A673 (cell line): ENCODE data around the gene TMEM263. TPM values are rescaled to one million over a fixed set of nuclear protein-coding genes. Genes with fewer than 3 reads are reported as not detected.

ENCODE experiments used
- Bru-seq: library from RNA; stranded (reverse); fragments of 400-500 nt; gene quantifications from one replicate; lab custom pipeline; 2021; lab: Mats Ljungman, UMichigan
- BruChase-seq, 2 experiments: library from RNA; stranded (reverse); fragments of 400-500 nt; gene quantifications; one replicate each; lab custom pipeline; 2021; lab: Mats Ljungman, UMichigan
- BruUV-seq: library from RNA; stranded (reverse); fragments of 400-500 nt; replicated peaks from 2 replicates; lab custom pipeline; 2021; lab: Mats Ljungman, UMichigan
- CTCF ChIA-PET: fragments of 300-600 bp; sonication (Branson Sonifier 250); formaldehyde crosslinking; loops from one replicate; lab custom pipeline; 2022; ENCODE audit warnings: antibody characterized with exemption; lab: Charles Lee
- POLR2A ChIA-PET: fragments of 300-600 bp; sonication (Branson Sonifier 250); formaldehyde crosslinking; loops from one replicate; lab custom pipeline; 2022; ENCODE audit warnings: antibody characterized with exemption; ENCODE audit not compliant: low non-redundant PET; lab: Charles Lee
- DNase-seq: peaks from one replicate; pipeline ENCODE4 v3.0.0-alpha.2; 2015; ENCODE audit warnings: low spot score
- H3K27ac ChIP-seq: fragments of 200-600 bp; sonication (generic); 2 replicates; pipeline ENCODE4 v1.5.1; 2016; ENCODE audit warnings: mixed run types, low read depth, mild to moderate bottlenecking, mixed read lengths, antibody characterized with exemption, low read length; ENCODE audit not compliant: poor library complexity, severe bottlenecking
- H3K27me3 ChIP-seq: fragments of 200-600 bp; sonication (generic); replicated peaks from 2 replicates; pipeline ENCODE4 v1.6.1; 2017; ENCODE audit warnings: mixed run types, low read depth, mild to moderate bottlenecking, mixed read lengths, antibody characterized with exemption, low read length; ENCODE audit not compliant: insufficient read depth, poor library complexity
- H3K36me3 ChIP-seq: fragments of 200-600 bp; sonication (generic); 2 replicates; pipeline ENCODE4 v1.6.1; 2016; ENCODE audit warnings: mixed run types, mild to moderate bottlenecking, mixed read lengths, antibody characterized with exemption, low read length; ENCODE audit not compliant: insufficient read depth, poor library complexity, severe bottlenecking
- H3K4me1 ChIP-seq: fragments of 200-600 bp; sonication (generic); 2 replicates; pipeline ENCODE4 v1.6.1; 2017; ENCODE audit warnings: mixed run types, mild to moderate bottlenecking, mixed read lengths, antibody characterized with exemption, low read length; ENCODE audit not compliant: insufficient read depth, poor library complexity, severe bottlenecking
- H3K4me3 ChIP-seq: fragments of 200-600 bp; sonication (generic); 2 replicates; pipeline ENCODE4 v1.5.1; 2016; ENCODE audit warnings: low read depth, mixed run types, mild to moderate bottlenecking, mixed read lengths, low read length; ENCODE audit not compliant: poor library complexity, severe bottlenecking
- H3K9me3 ChIP-seq: fragments of 200-600 bp; sonication (generic); 2 replicates; pipeline ENCODE4 v1.6.1; 2016; ENCODE audit warnings: mixed run types, low read depth, mild to moderate bottlenecking, mixed read lengths, antibody characterized with exemption, low read length; ENCODE audit not compliant: poor library complexity, severe bottlenecking
- CTCF ChIP-seq: fragments of 300-800, 200-600 bp; sonication (generic); conservative IDR thresholded peaks from 2 replicates; pipeline ENCODE4 v1.5.1; 2017; ENCODE audit warnings: low read depth, mild to moderate bottlenecking, antibody characterized with exemption, low read length, moderate library complexity, mixed read lengths
- EZH2 ChIP-seq: fragments of 200-600 bp; sonication (generic); IDR thresholded peaks from 2 replicates; pipeline ENCODE4 v1.6.1; 2017; ENCODE audit warnings: borderline replicate concordance, low read depth, mild to moderate bottlenecking, mixed read lengths, antibody characterized with exemption, low read length; ENCODE audit not compliant: poor library complexity, severe bottlenecking
- intact Hi-C: fragments of 100-400 bp; cut with micrococcal nuclease; formaldehyde crosslinking; loops from one replicate; pipeline ENCODE4 v1.10.0; 2022; ENCODE audit not compliant: unreplicated experiment
- long read RNA-seq: library from polyadenylated mRNA; stranded (forward); transcript quantifications from one replicate; pipeline ENCODE4 v2.0.0, GENCODE V29; 2022
- total RNA-seq: library from RNA; stranded (reverse); gene quantifications from 2 replicates; pipeline ENCODE4 v1.2.3, GENCODE V29; 2021

The TMEM263 gene
- total RNA-seq (32.3 and 36.9 TPM in 2 replicates), Bru-seq, nascent RNA (percentile 86 among the genes with signal in this experiment), BruChase-seq, experiment 1, labeled RNA remaining after a 2-hour chase (percentile 93 among the genes with signal in this experiment), BruChase-seq, experiment 2, labeled RNA remaining after a 6-hour chase (percentile 94 among the genes with signal in this experiment)
- long read RNA-seq, transcript TMEM263-204 (3 exons, 3,349 nt) = minor isoform, 16 of 83 reads
- long read RNA-seq, transcript TMEM263-201 (4 exons, 3,362 nt) = major isoform, 54 of 83 reads
- long read RNA-seq, partial matches to known transcripts = 0 of 83 reads
- long read RNA-seq, other reads (novel, unspliced or antisense) = 8 of 83 reads

- Histone ChIP-seq H3K4me1 (peaks cover 6% of the 10 kb centered on the region), H3K4me3 (peak within 1 kb of the TSS; percentile 62), H3K27ac (peak within 1 kb of the TSS; percentile 92), H3K27me3 (no peaks in the 10 kb centered on the region), H3K9me3 (no peaks in the 10 kb centered on the region), H3K36me3 (no peaks in the 10 kb centered on the region)
- BruUV-seq = no TSS peak
- TF ChIP-seq EZH2 (no peak), CTCF (no peak)
- ChIA-PET CTCF (interaction anchor here (0.7 kb wide), 1 partner anchor 37 kb away, joined by 5 read pairs; no protein-coding TSS in a partner anchor), POLR2A (interaction anchor here (0.6 to 0.9 kb wide), 2 partner anchors 463 to 1848 kb away, joined by 3 to 5 read pairs; partner anchors contain the start of gene WASHC4)
- peak; percentile 98 for DNase-seq
- intact Hi-C loops = no loop called here
Measured at GRCh38 chr12:106955377-106956047, at the start of gene TMEM263. Gene TMEM263 (plus strand): TSS chr12:106955907. CDS start chr12:106967117, 11,210 bp downstream.

DNA sequence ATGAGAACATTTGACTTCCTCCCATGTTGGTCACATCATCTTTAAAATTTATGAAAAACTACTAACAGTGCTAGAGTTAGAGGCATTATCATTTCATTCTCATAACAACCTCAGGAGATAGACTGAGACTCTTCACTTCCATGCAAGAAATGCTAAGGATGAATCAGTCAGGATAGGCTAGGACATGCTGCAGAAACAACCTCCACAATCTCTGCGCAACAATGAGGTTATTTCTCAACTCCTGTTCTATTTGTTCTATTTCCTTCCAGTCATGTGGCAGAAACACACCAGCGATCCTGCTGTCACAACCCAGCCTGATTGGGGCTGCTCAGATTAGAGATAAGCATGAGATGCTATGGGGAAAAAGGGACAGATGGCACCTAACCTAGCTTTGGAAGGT, 49.0 kb upstream of the TMEM263 start:
- DNase-seq = no peak
- intact Hi-C loops = no loop called here
- no peak for TF ChIP-seq EZH2
- no peak for TF ChIP-seq CTCF
- no peak overlapping the region for H3K27ac ChIP-seq
- H3K9me3 ChIP-seq = no peaks in the 10 kb centered on the region
- no peaks in the 10 kb centered on the region for H3K27me3 ChIP-seq
- no peaks in the 10 kb centered on the region for H3K4me1 ChIP-seq
- POLR2A ChIA-PET = no interaction called here
- no peak overlapping the region for H3K4me3 ChIP-seq
- CTCF ChIA-PET = interaction anchor here (0.6 kb wide), 1 partner anchor 231 kb away, joined by 9 read pairs; no protein-coding TSS in a partner anchor
- no TSS peak for BruUV-seq
- H3K36me3 ChIP-seq = no peaks in the 10 kb centered on the region

DNA sequence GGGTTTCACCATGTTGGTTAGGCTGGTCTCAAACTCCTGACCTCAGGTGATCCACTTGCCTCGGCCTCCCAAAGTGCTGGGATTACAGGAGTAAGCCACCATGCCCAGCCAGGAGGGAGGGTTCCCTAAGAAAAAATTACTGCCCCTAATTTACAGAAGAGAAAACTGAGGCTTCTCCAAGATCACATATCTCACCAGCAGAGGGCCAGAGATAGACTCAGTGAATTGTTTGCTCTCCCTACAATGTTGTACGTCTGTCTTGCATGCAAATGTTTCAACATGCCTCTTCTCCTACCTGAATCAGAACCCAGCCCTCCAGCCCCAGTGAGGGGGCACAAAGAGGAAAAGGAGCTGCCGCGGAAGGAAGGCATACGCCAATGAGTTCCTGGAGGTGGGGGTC, 48.3 kb upstream of the TMEM263 start:
- no peaks in the 10 kb centered on the region for H3K4me1 ChIP-seq
- BruUV-seq = no TSS peak
- H3K27me3 ChIP-seq = no peaks in the 10 kb centered on the region
- no peak overlapping the region for H3K4me3 ChIP-seq
- TF ChIP-seq CTCF (0 out of 2 replicates have a peak, but pooled peaks have one; percentile 16), EZH2 (no peak)
- no peaks in the 10 kb centered on the region for H3K36me3 ChIP-seq
- ChIA-PET POLR2A (no interaction called here), CTCF (interaction anchor here (0.6 to 0.8 kb wide), 2 partner anchors 12 to 232 kb away, joined by 3 to 9 read pairs; no protein-coding TSS in a partner anchor)
- intact Hi-C loops = no loop called here
- H3K27ac ChIP-seq = no peak overlapping the region
- DNase-seq = no peak
- H3K9me3 ChIP-seq = no peaks in the 10 kb centered on the region
